Adrenal gland (tissue), 12 donors: ENCODE data around the gene ITPRID1. TPM values are rescaled to one million over a fixed set of nuclear protein-coding genes. Genes with fewer than 3 reads are reported as not detected.

Experiments used
- DNase-seq, 7 donors: peaks; one replicate each; pipeline ENCODE4 v3.0.0-alpha.2; 2019 to 2020
- H3K27ac ChIP-seq, 5 donors: fragments of 200-600 bp; sonication (generic) in 4 of 5; 1 replicate in 3 of 5; 2 replicates in 2 of 5; pipeline versions ENCODE4 v1.5.1 to v1.8.0; 2016 to 2020; ENCODE audit warnings: mild to moderate bottlenecking in 1 of 5
- H3K27me3 ChIP-seq: fragments of 200-600 bp; 2 replicates; pipeline ENCODE4 v1.8.0; 2021
- H3K36me3 ChIP-seq, 2 donors: fragments of 200-600 bp; replicated peaks in 1 of 2; 1 replicate in 1 of 2; 2 replicates in 1 of 2; pipeline versions ENCODE4 v1.5.1 to v1.8.0; 2018 to 2022
- H3K4me1 ChIP-seq, 2 donors: fragments of 200-600 bp; replicated peaks in 1 of 2; 1 replicate in 1 of 2; 2 replicates in 1 of 2; pipeline versions ENCODE4 v1.5.1 to v1.8.0; 2018 to 2021
- H3K4me3 ChIP-seq, 4 donors: fragments of 200-600 bp; sonication (generic) in 3 of 4; one replicate each; pipeline ENCODE4 v1.5.1; 2016 to 2018
- H3K9me3 ChIP-seq, 3 donors: fragments of 200-600 bp; sonication (generic) in 1 of 3; replicated peaks in 1 of 3; 1 replicate in 2 of 3; 2 replicates in 1 of 3; pipeline versions ENCODE4 v1.5.1 to v1.8.0; 2016 to 2021
- POLR2A ChIP-seq, 2 donors: fragments of 450-650 bp; IDR thresholded peaks; one replicate each; pipeline ENCODE4 v1.6.1; 2017; ENCODE audit warnings: antibody characterized with exemption in 2 of 2, mild to moderate bottlenecking in 2 of 2, moderate library complexity in 1 of 2
- WGBS, 4 donors: extraction: QIAGEN DNeasy Blood & Tissue Kit in 2 of 4; methylation state at CpG; one replicate each; pipeline versions ENCODE4 v1.1.5 to v1.1.7; 2013 to 2017; 5-methylcytosine and 5-hydroxymethylcytosine counted together
- intact Hi-C, 2 donors: fragments of 100-400 bp; cut with DNase I; formaldehyde crosslinking; loops; one replicate each; pipeline versions ENCODE4 v1.14.1 to v1.15.0; 2022 to 2023
- polyA plus RNA-seq, 3 donors: library from polyadenylated mRNA; stranded (reverse); fragments of 200-250 nt in 2 of 3; fragments of 350-450 nt in 1 of 3; fragmentation: Illumina TruSeq in 1 of 3; extraction: RNeasy Lipid Tissue Mini Kit (QIAGEN cat#74804) in 1 of 3; gene quantifications; one replicate each; pipeline ENCODE4 v1.2.3, GENCODE V29; 2013 to 2014
- total RNA-seq, 9 donors: library from RNA; depleted of rRNA in 4 of 9; stranded (reverse); fragments of >200 nt in 4 of 9; fragments of 120-200 nt in 1 of 9; fragmentation: NEBNext Ultra II Directional in 1 of 9; extraction: Animal tissue kit (Norgen Biotek cat#: 25700) in 1 of 9; gene quantifications; one replicate each; pipeline versions ENCODE4 v1.1.0 to v1.2.4, GENCODE V29; 2013 to 2023
- TF ChIP-seq, protein P1 (sequence below), 6 experiments: fragments of 450-650 bp in 4 of 6; fragments of 200-600 bp in 2 of 6; sonication (generic) in 1 of 6; IDR thresholded peaks; 1 replicate in 5 of 6; 2 replicates in 1 of 6; pipeline versions ENCODE4 v1.5.1 to v1.8.0; 2016 to 2021; ENCODE audit warnings: antibody characterized with exemption in 6 of 6, mild to moderate bottlenecking in 2 of 6, moderate library complexity in 1 of 6
- donor health status: healthy with polysubstance abuse.
- donor health status: Bipolar disorder and iron deficiency.
- donor health status: DM: yes; HTN: yes; CAD: no.
- donor health status: DM: no; HTN: no; CAD: no.
- donor health status: DM: no; HTN: no; CAD: no.
- donor health status: DM: yes; HTN: yes; CAD: no.

The ITPRID1 gene
- total and polyA plus RNA-seq, 12 donors: 0.06 TPM; not detected in 11

DNA sequence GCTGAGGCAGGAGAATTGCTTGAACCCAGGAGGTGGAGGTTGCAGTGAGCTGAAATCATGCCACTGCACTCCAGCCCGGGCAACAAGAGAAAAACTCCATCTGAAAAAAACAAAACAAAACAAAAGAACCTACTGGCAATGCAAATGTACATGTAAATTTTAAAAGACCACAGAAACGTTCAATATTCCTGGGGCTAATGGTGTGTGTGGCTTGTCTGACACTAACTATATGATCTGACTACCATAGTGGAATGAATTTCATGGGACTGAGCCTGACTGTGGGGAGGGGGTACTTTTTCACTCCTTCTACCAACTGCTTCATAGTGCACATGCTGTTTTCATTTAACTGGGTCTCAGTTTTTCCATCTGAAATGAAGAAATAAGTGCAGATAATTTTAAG, 69.6 kb downstream of the ITPRID1 start:
- no peak for TF ChIP-seq POLR2A (IDR thresholded peaks at IDR 0.05)
- TF ChIP-seq, protein P1, sequence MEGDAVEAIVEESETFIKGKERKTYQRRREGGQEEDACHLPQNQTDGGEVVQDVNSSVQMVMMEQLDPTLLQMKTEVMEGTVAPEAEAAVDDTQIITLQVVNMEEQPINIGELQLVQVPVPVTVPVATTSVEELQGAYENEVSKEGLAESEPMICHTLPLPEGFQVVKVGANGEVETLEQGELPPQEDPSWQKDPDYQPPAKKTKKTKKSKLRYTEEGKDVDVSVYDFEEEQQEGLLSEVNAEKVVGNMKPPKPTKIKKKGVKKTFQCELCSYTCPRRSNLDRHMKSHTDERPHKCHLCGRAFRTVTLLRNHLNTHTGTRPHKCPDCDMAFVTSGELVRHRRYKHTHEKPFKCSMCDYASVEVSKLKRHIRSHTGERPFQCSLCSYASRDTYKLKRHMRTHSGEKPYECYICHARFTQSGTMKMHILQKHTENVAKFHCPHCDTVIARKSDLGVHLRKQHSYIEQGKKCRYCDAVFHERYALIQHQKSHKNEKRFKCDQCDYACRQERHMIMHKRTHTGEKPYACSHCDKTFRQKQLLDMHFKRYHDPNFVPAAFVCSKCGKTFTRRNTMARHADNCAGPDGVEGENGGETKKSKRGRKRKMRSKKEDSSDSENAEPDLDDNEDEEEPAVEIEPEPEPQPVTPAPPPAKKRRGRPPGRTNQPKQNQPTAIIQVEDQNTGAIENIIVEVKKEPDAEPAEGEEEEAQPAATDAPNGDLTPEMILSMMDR (IDR thresholded peaks at IDR 0.05): no peak
- 32 to 60% (median 50%) methylated on average over 2 of the region's 2 CpGs for WGBS, 4 donors
- no peak for DNase-seq

DNA sequence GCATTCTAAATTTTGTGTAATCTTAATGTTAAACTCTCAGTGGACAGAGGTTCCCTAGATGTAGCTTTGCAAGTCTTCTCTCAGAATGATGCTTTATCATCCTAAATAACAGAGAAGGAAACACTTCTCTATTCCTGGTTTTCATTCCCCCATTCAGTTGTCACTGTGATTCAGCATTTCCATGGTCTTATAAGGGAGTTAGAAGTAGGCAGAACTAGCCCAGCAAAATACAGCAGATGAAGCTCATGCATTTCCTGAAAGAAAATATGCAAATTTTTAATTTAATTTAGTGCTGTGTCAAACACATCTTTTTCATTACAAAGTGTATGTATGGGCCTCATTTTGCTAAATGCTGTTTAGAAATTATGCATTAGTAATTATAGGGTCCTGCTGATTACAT, 70.1 kb downstream of the ITPRID1 start:
- H3K4me3 ChIP-seq: no peak overlapping the region
- H3K36me3 ChIP-seq: no peaks in the 10 kb centered on the region
- no peaks in the 10 kb centered on the region for H3K9me3 ChIP-seq
- no peak for TF ChIP-seq POLR2A (IDR thresholded peaks at IDR 0.05)
- TF ChIP-seq, protein P1 (IDR thresholded peaks at IDR 0.05): no peak
- no peaks in the 10 kb centered on the region for H3K27me3 ChIP-seq
- intact Hi-C loops: no loop called here
- H3K4me1 ChIP-seq: no peaks in the 10 kb centered on the region
- no peak overlapping the region for H3K27ac ChIP-seq
- no peak for DNase-seq

More for the DNA sequence above, 69.6 kb downstream of the ITPRID1 start:
- Histone ChIP-seq H3K4me1 (no peaks in the 10 kb centered on the region), H3K4me3 (no peak overlapping the region), H3K27me3 (no peaks in the 10 kb centered on the region), H3K9me3 (no peaks in the 10 kb centered on the region), H3K36me3 (no peaks in the 10 kb centered on the region), H3K27ac (no peak overlapping the region)
- intact Hi-C loops: no loop called here

DNA sequence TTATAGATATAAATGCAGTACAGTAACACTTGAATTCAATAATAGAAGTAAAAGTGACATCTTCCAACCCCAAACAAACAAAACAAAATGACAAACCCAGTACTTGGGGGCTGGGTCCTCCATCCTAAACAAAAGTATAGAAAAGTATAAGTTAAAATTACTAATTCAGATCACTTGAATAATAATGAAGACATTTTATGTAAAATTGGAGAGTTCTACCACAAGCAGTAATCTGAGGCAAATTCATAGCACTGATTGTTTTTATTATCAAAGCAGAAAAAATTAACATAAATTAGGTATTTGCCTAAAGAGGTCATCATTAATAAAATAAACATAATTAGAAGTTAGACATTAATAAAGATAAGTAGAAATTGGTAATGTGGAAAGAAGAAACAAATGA, 81.5 kb downstream of the ITPRID1 start:
- Histone ChIP-seq H3K36me3 (no peaks in the 10 kb centered on the region), H3K4me1 (no peaks in the 10 kb centered on the region), H3K27me3 (no peaks in the 10 kb centered on the region), H3K27ac (no peak overlapping the region), H3K9me3 (no peaks in the 10 kb centered on the region), H3K4me3 (no peak overlapping the region)
- no peak for TF ChIP-seq POLR2A (IDR thresholded peaks at IDR 0.05)
- TF ChIP-seq, protein P1 (IDR thresholded peaks at IDR 0.05): no peak
- no peak for DNase-seq
- intact Hi-C loops: no loop called here

DNA sequence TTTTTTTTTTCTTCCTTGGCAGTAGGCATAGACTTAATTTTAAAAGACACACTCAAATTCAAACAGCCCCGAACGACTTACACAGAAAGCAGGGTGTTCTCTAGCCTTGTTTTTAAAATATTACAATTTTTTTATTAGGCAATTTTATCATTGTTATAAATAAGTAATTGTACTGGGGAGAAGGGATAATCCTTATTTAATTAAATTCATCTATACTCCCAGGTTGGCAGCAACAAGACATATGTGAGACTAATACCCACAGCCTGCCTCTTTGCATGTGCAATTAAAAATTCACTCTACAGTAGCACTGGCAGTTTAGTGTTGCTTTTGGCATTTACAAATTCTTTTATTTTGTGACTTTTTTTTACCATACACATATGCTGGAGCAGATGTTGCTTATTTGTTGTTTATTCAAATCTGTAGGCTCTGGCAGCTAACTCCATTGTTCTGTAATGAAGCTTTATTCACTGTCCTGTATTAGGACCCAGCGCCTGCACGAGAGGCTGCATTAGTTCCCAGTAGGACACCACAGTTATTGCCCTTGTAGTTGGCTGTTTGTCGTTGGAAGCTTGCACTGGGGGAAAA, 88.2 kb downstream of the ITPRID1 start:
- no peak overlapping the region for H3K27ac ChIP-seq
- TF ChIP-seq, protein P1 (IDR thresholded peaks at IDR 0.05): no peak
- no peak for TF ChIP-seq POLR2A (IDR thresholded peaks at IDR 0.05)
- DNase-seq: no peak
- 65 to 74% (median 67%) methylated on average over 5 of the region's 5 CpGs for WGBS, 4 donors
- no peaks in the 10 kb centered on the region for H3K9me3 ChIP-seq
- no peaks in the 10 kb centered on the region for H3K4me1 ChIP-seq
- no peaks in the 10 kb centered on the region for H3K36me3 ChIP-seq
- intact Hi-C loops: no loop called here
- H3K27me3 ChIP-seq: no peaks in the 10 kb centered on the region
- no peak overlapping the region for H3K4me3 ChIP-seq
